Measurements from ENCODE around the gene PSMB5. TPM values are rescaled to one million over a fixed set of nuclear protein-coding genes. Genes with fewer than 3 reads are reported as not detected.

PSMB5 gene
- total RNA-seq, 1 experiment from 2014 or later = 172 TPM

GRCh38 chr14:23071244-23071920 lies 36.7 kb upstream of the PSMB5 start:
- DNase-seq = peak; percentile 86 to 90
- BruUV-seq (replicated peaks) = no TSS peak
- peak overlapping the region; percentile 100 for H3K4me3 Mint-ChIP-seq (ENCODE audit: unreplicated experiment)
- peak overlapping the region; percentile 93 for H3K27ac Mint-ChIP-seq (ENCODE audit: unreplicated experiment)
- intact Hi-C loops (cut with micrococcal nuclease; ENCODE audit: unreplicated experiment) = loop anchor here (2.0 kb wide), 1 partner anchor 23 kb away; the partner anchor contains the start of genes ACIN1 and C14orf119
- H3K36me3 Mint-ChIP-seq (ENCODE audit: insufficient read depth, unreplicated experiment) = peaks cover 90% of the 10 kb centered on the region
- H3K9me3 ChIP-seq = no peaks in the 10 kb centered on the region
- ChIA-PET POLR2A (interaction anchor here (0.6 to 1.0 kb wide), 8 partner anchors 24 to 482 kb away, joined by 3 to 20 read pairs (median 4); partner anchors contain the start of genes ACIN1, C14orf119, PABPN1 and PSMB5), CTCF (interaction anchor here (0.6 to 3.1 kb wide), 12 partner anchors 9 to 98 kb away, joined by 3 to 24 read pairs (median 4); partner anchors contain the start of genes ACIN1 and C14orf119)
- H3K27me3 ChIP-seq (replicated peaks; ENCODE audit: control insufficient read depth, insufficient read depth, low read length) = no peaks in the 10 kb centered on the region
- peaks cover 32% of the 10 kb centered on the region for H3K4me1 Mint-ChIP-seq (ENCODE audit: low read depth, unreplicated experiment)
- H3K4me1 ChIP-seq = peaks cover 21% of the 10 kb centered on the region
- peak overlapping the region; percentile 79 for H3K4me3 ChIP-seq (ENCODE audit: low read depth, low read length)
- no peak for TF ChIP-seq CTCF (IDR thresholded peaks at IDR 0.05; ENCODE audit: insufficient read depth in 1 of 2, low read depth in 1 of 2, low read length in 1 of 2, severe bottlenecking in 1 of 2, unreplicated experiment in 1 of 2)
- no peaks in the 10 kb centered on the region for H3K9me3 Mint-ChIP-seq (ENCODE audit: unreplicated experiment)
- peaks cover 11% of the 10 kb centered on the region for H3K36me3 ChIP-seq (ENCODE audit: control insufficient read depth, insufficient read depth, low read length)
- no peaks in the 10 kb centered on the region for H3K27me3 Mint-ChIP-seq (ENCODE audit: insufficient read depth, unreplicated experiment)

- no TSS peak for BruUV-seq (replicated peaks)
- H3K27ac Mint-ChIP-seq (ENCODE audit: unreplicated experiment) = peak overlapping the region; percentile 93
- no peak for DNase-seq
- H3K4me1 Mint-ChIP-seq (ENCODE audit: low read depth, unreplicated experiment) = peaks cover 32% of the 10 kb centered on the region
- peaks cover 7% of the 10 kb centered on the region for H3K36me3 ChIP-seq (ENCODE audit: control insufficient read depth, insufficient read depth, low read length)
- H3K36me3 Mint-ChIP-seq (ENCODE audit: insufficient read depth, unreplicated experiment) = peaks cover 90% of the 10 kb centered on the region
- ChIA-PET CTCF (interaction anchor here (0.5 to 3.1 kb wide), 10 partner anchors 8 to 1174 kb away, joined by 3 to 24 read pairs (median 5); partner anchors contain the start of genes ACIN1 and C14orf119), POLR2A (no interaction called here)
- peak overlapping the region; percentile 79 for H3K4me3 ChIP-seq (ENCODE audit: low read depth, low read length)
- H3K27me3 ChIP-seq (replicated peaks; ENCODE audit: control insufficient read depth, insufficient read depth, low read length) = no peaks in the 10 kb centered on the region
- H3K27me3 Mint-ChIP-seq (ENCODE audit: insufficient read depth, unreplicated experiment) = no peaks in the 10 kb centered on the region
- H3K9me3 ChIP-seq = no peaks in the 10 kb centered on the region
- no peak for TF ChIP-seq CTCF (IDR thresholded peaks at IDR 0.05; ENCODE audit: insufficient read depth in 1 of 2, low read depth in 1 of 2, low read length in 1 of 2, severe bottlenecking in 1 of 2, unreplicated experiment in 1 of 2)
- peak overlapping the region; percentile 100 for H3K4me3 Mint-ChIP-seq (ENCODE audit: unreplicated experiment)
- H3K9me3 Mint-ChIP-seq (ENCODE audit: unreplicated experiment) = no peaks in the 10 kb centered on the region
- intact Hi-C loops (cut with micrococcal nuclease; ENCODE audit: unreplicated experiment) = loop anchor here (2.0 kb wide), 1 partner anchor 24 kb away; the partner anchor contains the start of genes ACIN1 and C14orf119
- H3K4me1 ChIP-seq = peaks cover 13% of the 10 kb centered on the region
Observed at GRCh38 chr14:23070262-23071129, 35.8 kb upstream of the PSMB5 start.

- Mint-ChIP-seq H3K4me3 (ENCODE audit: unreplicated experiment) (no peak overlapping the region), H3K9me3 (ENCODE audit: unreplicated experiment) (no peaks in the 10 kb centered on the region), H3K27me3 (ENCODE audit: insufficient read depth, unreplicated experiment) (no peaks in the 10 kb centered on the region), H3K4me1 (ENCODE audit: low read depth, unreplicated experiment) (peaks cover 32% of the 10 kb centered on the region), H3K27ac (ENCODE audit: unreplicated experiment) (peak overlapping the region; percentile 60), H3K36me3 (ENCODE audit: insufficient read depth, unreplicated experiment) (peaks cover 90% of the 10 kb centered on the region)
- POLR2A ChIA-PET = interaction anchor here (0.6 to 1.6 kb wide), 4 partner anchors 11 to 62 kb away, joined by 3 to 23 read pairs (median 8); partner anchors contain the start of genes ACIN1 and C14orf119
- Histone ChIP-seq H3K4me3 (ENCODE audit: low read depth, low read length) (no peak overlapping the region), H3K9me3 (no peaks in the 10 kb centered on the region), H3K36me3 (ENCODE audit: control insufficient read depth, insufficient read depth, low read length) (peaks cover 7% of the 10 kb centered on the region), H3K4me1 (peaks cover 13% of the 10 kb centered on the region), H3K27me3 (replicated peaks; ENCODE audit: control insufficient read depth, insufficient read depth, low read length) (no peaks in the 10 kb centered on the region)
- CTCF ChIA-PET = interaction anchor here (0.6 to 2.0 kb wide), 38 partner anchors 9 to 1045 kb away, joined by 3 to 110 read pairs (median 4); partner anchors contain the start of genes ACIN1, C14orf119, CDH24 and CEBPE
- BruUV-seq (replicated peaks) = no TSS peak
- TF ChIP-seq CTCF (IDR thresholded peaks at IDR 0.05; ENCODE audit: insufficient read depth in 1 of 2, low read depth in 1 of 2, low read length in 1 of 2, severe bottlenecking in 1 of 2, unreplicated experiment in 1 of 2) = no peak
- intact Hi-C loops (cut with micrococcal nuclease; ENCODE audit: unreplicated experiment) = loop anchor here (1.0 to 2.0 kb wide), 2 partner anchors 40 to 117 kb away; no protein-coding TSS in a partner anchor
- no peak for DNase-seq
Observed at GRCh38 chr14:23069413-23069806, 34.7 kb upstream of the PSMB5 start.
